Left ventricle myocardium inferior (tissue), 1 donor: ENCODE results near the gene GRIN3B. TPM values are rescaled to one million over a fixed set of nuclear protein-coding genes. Genes with fewer than 3 reads are reported as not detected.
"Not testable (repeated sequence)": the region's sequence is repeated elsewhere in the genome, so short reads cannot be mapped to it uniquely, and the experiment has no call there.

Source experiments
- DNase-seq: peaks from one replicate; pipeline ENCODE4 v3.0.0-alpha.2; 2020
- H3K27ac ChIP-seq: fragments of 200-600 bp; replicated peaks from 2 replicates; pipeline ENCODE4 v1.8.0; 2021
- H3K27me3 ChIP-seq: fragments of 200-600 bp; 2 replicates; pipeline ENCODE4 v1.8.0; 2021; ENCODE audit warnings: low read depth
- H3K36me3 ChIP-seq: fragments of 200-600 bp; 2 replicates; pipeline ENCODE4 v1.8.0; 2021
- H3K4me1 ChIP-seq: fragments of 200-600 bp; 2 replicates; pipeline ENCODE4 v1.8.0; 2021
- H3K4me3 ChIP-seq: fragments of 200-600 bp; 2 replicates; pipeline ENCODE4 v1.8.0; 2021; ENCODE audit warnings: mild to moderate bottlenecking, moderate library complexity
- H3K9me3 ChIP-seq: fragments of 200-600 bp; replicated peaks from 2 replicates; pipeline ENCODE4 v1.8.0; 2021
- intact Hi-C: fragments of 100-400 bp; cut with micrococcal nuclease; formaldehyde crosslinking; loops from one replicate; pipeline ENCODE4 v1.11.0; 2022
- total RNA-seq: library from RNA; stranded (reverse); fragmentation: NEBNext Ultra II Directional; extraction: Animal tissue kit (Norgen Biotek cat#: 25700); gene quantifications from one replicate; pipeline ENCODE4 v1.2.1, GENCODE V29; 2021
- TF ChIP-seq, protein P1 (sequence below): fragments of 200-600 bp; IDR thresholded peaks from 2 replicates; pipeline ENCODE4 v1.8.0; 2021; ENCODE audit warnings: antibody characterized with exemption, mild to moderate bottlenecking, borderline replicate concordance
- donor health status: DM: no; HTN: yes; CAD: no; lungs with severe emphysema.

GRIN3B gene
- total RNA-seq, 1 donor from 2014 or later = not detected

GRCh38 chr19:1019616-1019961 lies 19.4 kb downstream of the GRIN3B start:
- H3K9me3 ChIP-seq = no peaks in the 10 kb centered on the region
- DNase-seq = no peak
- peak overlapping the region; percentile 89 for H3K4me3 ChIP-seq
- intact Hi-C loops = no loop called here
- H3K27ac ChIP-seq = peak overlapping the region; percentile 96
- H3K36me3 ChIP-seq = no peaks in the 10 kb centered on the region
- TF ChIP-seq, protein P1, sequence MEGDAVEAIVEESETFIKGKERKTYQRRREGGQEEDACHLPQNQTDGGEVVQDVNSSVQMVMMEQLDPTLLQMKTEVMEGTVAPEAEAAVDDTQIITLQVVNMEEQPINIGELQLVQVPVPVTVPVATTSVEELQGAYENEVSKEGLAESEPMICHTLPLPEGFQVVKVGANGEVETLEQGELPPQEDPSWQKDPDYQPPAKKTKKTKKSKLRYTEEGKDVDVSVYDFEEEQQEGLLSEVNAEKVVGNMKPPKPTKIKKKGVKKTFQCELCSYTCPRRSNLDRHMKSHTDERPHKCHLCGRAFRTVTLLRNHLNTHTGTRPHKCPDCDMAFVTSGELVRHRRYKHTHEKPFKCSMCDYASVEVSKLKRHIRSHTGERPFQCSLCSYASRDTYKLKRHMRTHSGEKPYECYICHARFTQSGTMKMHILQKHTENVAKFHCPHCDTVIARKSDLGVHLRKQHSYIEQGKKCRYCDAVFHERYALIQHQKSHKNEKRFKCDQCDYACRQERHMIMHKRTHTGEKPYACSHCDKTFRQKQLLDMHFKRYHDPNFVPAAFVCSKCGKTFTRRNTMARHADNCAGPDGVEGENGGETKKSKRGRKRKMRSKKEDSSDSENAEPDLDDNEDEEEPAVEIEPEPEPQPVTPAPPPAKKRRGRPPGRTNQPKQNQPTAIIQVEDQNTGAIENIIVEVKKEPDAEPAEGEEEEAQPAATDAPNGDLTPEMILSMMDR = no peak
- H3K27me3 ChIP-seq = no peaks in the 10 kb centered on the region
- H3K4me1 ChIP-seq = peaks cover 83% of the 10 kb centered on the region

- peak overlapping the region; percentile 96 for H3K27ac ChIP-seq
- TF ChIP-seq, protein P1 = no peak
- peaks cover 77% of the 10 kb centered on the region for H3K4me1 ChIP-seq
- no peaks in the 10 kb centered on the region for H3K27me3 ChIP-seq
- intact Hi-C loops = no loop called here
- H3K9me3 ChIP-seq = no peaks in the 10 kb centered on the region
- peak overlapping the region; percentile 89 for H3K4me3 ChIP-seq
- no peak for DNase-seq
- no peaks in the 10 kb centered on the region for H3K36me3 ChIP-seq
Measured at GRCh38 chr19:1019980-1020867, 20.0 kb downstream of the GRIN3B start.

GRCh38 chr19:1020868-1021425 lies 20.7 kb downstream of the GRIN3B start, which contains the start of gene TMEM259:
TMEM259 (minus strand) TSS chr19:1021123; CDS start chr19:1020996, 127 bp downstream.
- DNase-seq = peak; percentile 97
- intact Hi-C loops = no loop called here
- TF ChIP-seq, protein P1 = no peak
- peaks cover 74% of the 10 kb centered on the region for H3K4me1 ChIP-seq
- H3K4me3 ChIP-seq = peak within 1 kb of the TSS; percentile 89
- H3K27ac ChIP-seq = peak within 1 kb of the TSS; percentile 96
- H3K36me3 ChIP-seq = no peaks in the 10 kb centered on the region
- H3K9me3 ChIP-seq = no peaks in the 10 kb centered on the region
- no peaks in the 10 kb centered on the region for H3K27me3 ChIP-seq

DNA sequence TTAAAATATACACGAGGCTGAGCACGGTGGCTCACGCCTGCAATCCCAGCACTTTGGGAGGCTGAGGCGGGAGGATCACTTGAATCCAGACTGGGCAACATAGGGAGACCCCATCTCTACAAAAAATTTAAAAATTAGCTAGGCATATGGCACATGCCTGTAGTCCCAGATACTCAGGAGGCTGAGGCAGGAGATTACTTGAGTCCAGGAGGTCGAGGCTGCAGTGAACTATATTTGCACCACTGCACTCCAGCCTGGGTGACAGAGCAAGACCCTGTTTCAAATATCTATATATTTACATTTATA lies 23.6 kb downstream of the GRIN3B start:
- H3K9me3 ChIP-seq, H3K4me3 ChIP-seq, DNase-seq, H3K36me3 ChIP-seq, H3K27me3 ChIP-seq, intact Hi-C loops: not testable (repeated sequence)
- Histone ChIP-seq H3K27ac (peak overlapping the region; percentile 96), H3K4me1 (peaks cover 74% of the 10 kb centered on the region)

DNA sequence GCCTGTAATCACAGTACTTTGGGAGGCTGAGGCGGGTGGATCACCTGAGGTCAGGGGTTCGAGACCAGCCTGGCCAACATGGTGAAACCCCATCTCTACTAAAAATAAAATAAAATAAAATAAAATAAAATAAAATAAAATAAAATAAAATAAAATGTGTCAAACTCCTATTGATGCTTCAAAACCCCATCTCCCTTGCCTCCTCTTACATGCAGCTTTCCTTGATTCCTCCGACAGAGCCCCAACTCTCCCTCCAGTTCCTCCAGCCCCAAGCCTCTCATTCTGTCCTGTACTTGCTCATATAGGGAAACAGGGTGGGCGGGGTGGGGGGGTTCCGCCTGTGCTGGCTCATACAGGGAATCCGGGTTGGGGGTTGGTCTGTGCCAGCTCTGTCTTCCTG lies 24.9 kb downstream of the GRIN3B start:
- H3K27ac ChIP-seq = peak overlapping the region; percentile 94

GRCh38 chr19:1025960-1026782 lies 26.0 kb downstream of the GRIN3B start, which contains the start of gene CNN2:
CNN2 (plus strand) TSS chr19:1026608; CDS start chr19:1026662, 54 bp downstream.
- TF ChIP-seq, protein P1 = no peak
- no peaks in the 10 kb centered on the region for H3K27me3 ChIP-seq
- no peaks in the 10 kb centered on the region for H3K9me3 ChIP-seq
- intact Hi-C loops = loop anchor here (5.0 kb wide), 1 partner anchor 76 kb away; the partner anchor contains the start of gene GPX4
- H3K27ac ChIP-seq = peak within 1 kb of the TSS; percentile 94
- peaks cover 70% of the 10 kb centered on the region for H3K4me1 ChIP-seq
- peak within 1 kb of the TSS; percentile 84 for H3K4me3 ChIP-seq
- peak; percentile 84 for DNase-seq
- no peaks in the 10 kb centered on the region for H3K36me3 ChIP-seq

More for the DNA sequence above, 24.9 kb downstream of the GRIN3B start:
- H3K9me3 ChIP-seq, H3K36me3 ChIP-seq, H3K27me3 ChIP-seq, H3K4me3 ChIP-seq, DNase-seq: not testable (repeated sequence)
- peaks cover 69% of the 10 kb centered on the region for H3K4me1 ChIP-seq
- intact Hi-C loops = loop anchor here (5.0 kb wide), 1 partner anchor 77 kb away; the partner anchor contains the start of gene GPX4
